Mucosa of rectum (tissue), 2 donors: ENCODE data around the gene RPUSD1.
"Not testable (repeated sequence)": the region's sequence is repeated elsewhere in the genome, so short reads cannot be mapped to it uniquely, and the experiment has no call there.

ENCODE experiments used
- H3K27ac ChIP-seq, 2 donors: one replicate each; pipeline ENCODE4 v1.7.0; 2013; ENCODE audit warnings: inconsistent platforms in 2 of 2, low read depth in 2 of 2, low read length in 2 of 2
- H3K27me3 ChIP-seq, 2 donors: one replicate each; pipeline ENCODE4 v1.7.0; 2013; ENCODE audit warnings: low read length in 2 of 2; ENCODE audit not compliant: control insufficient read depth in 2 of 2, insufficient read depth in 2 of 2
- H3K36me3 ChIP-seq, 2 donors: one replicate each; pipeline ENCODE4 v1.7.0; 2013; ENCODE audit warnings: low read length in 2 of 2; ENCODE audit not compliant: control insufficient read depth in 2 of 2, insufficient read depth in 2 of 2
- H3K4me1 ChIP-seq, 2 donors: one replicate each; pipeline ENCODE4 v1.7.0; 2013; ENCODE audit warnings: low read length in 2 of 2, mild to moderate bottlenecking in 1 of 2; ENCODE audit not compliant: control insufficient read depth in 2 of 2, insufficient read depth in 2 of 2
- H3K4me3 ChIP-seq, 2 donors: one replicate each; pipeline ENCODE4 v1.7.0; 2013; ENCODE audit warnings: low read length in 2 of 2
- H3K9ac ChIP-seq, 2 donors: one replicate each; pipeline ENCODE4 v1.7.0; 2013; ENCODE audit warnings: low read length in 2 of 2, low read depth in 1 of 2, mild to moderate bottlenecking in 1 of 2
- H3K9me3 ChIP-seq, 2 donors: one replicate each; pipeline ENCODE4 v1.7.0; 2013; ENCODE audit warnings: low read length in 2 of 2; ENCODE audit not compliant: control insufficient read depth in 2 of 2
- donor health status: healthy.
- donor health status: Normal muscosa, but diverticular disease.

Gene RPUSD1

DNA sequence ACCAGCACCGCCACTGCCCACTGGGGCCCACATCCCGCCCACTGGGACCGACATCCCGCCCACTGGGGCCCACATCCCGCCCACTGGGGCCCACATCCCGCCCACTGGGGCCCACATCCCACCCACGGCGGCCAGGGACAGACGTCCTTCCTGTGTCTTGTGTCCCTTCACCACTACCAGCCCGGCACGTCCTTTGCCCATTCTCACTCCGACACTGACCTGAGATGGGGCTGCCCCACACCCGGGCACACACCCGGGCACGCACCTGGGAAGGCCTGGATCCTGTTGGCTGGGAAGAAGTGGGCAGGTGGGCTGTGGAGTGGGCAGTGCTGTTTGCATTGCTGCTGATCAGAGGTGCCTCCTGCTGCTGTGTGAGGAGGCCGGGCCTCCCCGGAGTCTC, 40.7 kb upstream of the RPUSD1 start:
- no peak overlapping the region for H3K4me3 ChIP-seq
- no peak overlapping the region for H3K9ac ChIP-seq
- peaks cover 3 to 5% of the 10 kb centered on the region in 2 donors for H3K4me1 ChIP-seq
- H3K27ac ChIP-seq: no peak overlapping the region
- no peaks in the 10 kb centered on the region for H3K9me3 ChIP-seq
- no peaks in the 10 kb centered on the region for H3K36me3 ChIP-seq
- peaks cover 0 to 2% of the 10 kb centered on the region in 2 donors for H3K27me3 ChIP-seq

GRCh38 chr16:827513-827912, 39.3 kb upstream of the RPUSD1 start:
- no peaks in the 10 kb centered on the region for H3K36me3 ChIP-seq
- H3K27me3 ChIP-seq: peaks cover 0 to 2% of the 10 kb centered on the region in 2 donors

DNA sequence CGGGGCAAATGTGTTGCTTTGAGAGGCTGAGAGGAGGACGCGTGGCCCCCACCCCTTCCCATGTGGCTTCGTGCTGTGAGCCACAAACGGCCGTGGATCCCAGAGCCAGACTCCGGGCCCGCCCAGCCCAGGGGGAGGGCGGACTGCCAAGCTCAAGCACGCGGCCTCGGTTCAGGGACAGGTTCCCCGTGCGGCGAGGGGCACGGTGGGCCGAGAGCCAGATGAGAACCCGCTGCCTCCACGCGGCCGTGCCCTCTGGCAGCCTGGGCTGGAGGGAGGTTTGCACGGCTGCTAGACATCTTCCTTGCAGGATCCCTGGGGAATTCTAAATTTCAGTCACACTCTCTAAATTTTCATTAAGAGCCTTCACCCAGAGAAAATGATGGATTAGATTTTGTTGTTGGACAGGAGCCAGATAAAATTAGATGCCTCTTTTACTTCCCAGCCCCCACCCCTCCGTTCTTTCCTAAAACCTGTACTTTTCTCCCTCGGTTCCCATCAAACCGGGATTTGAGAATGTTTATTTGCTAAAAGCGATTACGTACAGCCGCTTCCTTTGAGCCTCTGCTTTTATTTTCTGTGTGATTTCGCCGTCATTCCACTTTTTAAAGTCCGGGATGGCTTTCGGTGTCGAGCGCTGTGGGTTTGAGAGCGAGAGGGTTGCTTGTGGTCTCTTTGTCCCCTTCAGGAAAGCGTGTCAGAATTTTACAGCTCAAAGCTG, 37.3 kb upstream of the RPUSD1 start:
- no peaks in the 10 kb centered on the region for H3K9me3 ChIP-seq
- no peaks in the 10 kb centered on the region for H3K36me3 ChIP-seq
- H3K9ac ChIP-seq: no peak overlapping the region

More at GRCh38 chr16:827513-827912, 39.3 kb upstream of the RPUSD1 start:
- no peak overlapping the region for H3K9ac ChIP-seq
- H3K9me3 ChIP-seq: no peaks in the 10 kb centered on the region
- no peak overlapping the region for H3K27ac ChIP-seq
- H3K4me1 ChIP-seq: peaks cover 0 to 3% of the 10 kb centered on the region in 2 donors
- no peak overlapping the region for H3K4me3 ChIP-seq

GRCh38 chr16:824601-825000, 36.4 kb upstream of the RPUSD1 start:
- Histone ChIP-seq H3K9me3 (no peaks in the 10 kb centered on the region), H3K36me3 (no peaks in the 10 kb centered on the region), H3K27ac (no peak overlapping the region), H3K4me3 (no peak overlapping the region), H3K27me3 (peaks cover 0 to 2% of the 10 kb centered on the region in 2 donors), H3K9ac (no peak overlapping the region), H3K4me1 (no peaks in the 10 kb centered on the region)

More for the DNA sequence above, 37.3 kb upstream of the RPUSD1 start:
- H3K27me3 ChIP-seq: peaks cover 0 to 2% of the 10 kb centered on the region in 2 donors
- no peak overlapping the region for H3K27ac ChIP-seq
- H3K4me1 ChIP-seq: no peaks in the 10 kb centered on the region
- no peak overlapping the region for H3K4me3 ChIP-seq

- H3K27me3 ChIP-seq: peaks cover 0 to 2% of the 10 kb centered on the region in 2 donors
- no peak overlapping the region for H3K27ac ChIP-seq
- H3K9ac ChIP-seq: no peak overlapping the region
- H3K36me3 ChIP-seq: no peaks in the 10 kb centered on the region
- no peak overlapping the region for H3K4me3 ChIP-seq
- H3K9me3 ChIP-seq: no peaks in the 10 kb centered on the region
- H3K4me1 ChIP-seq: no peaks in the 10 kb centered on the region
These were observed 36.0 kb upstream of the RPUSD1 start for GRCh38 chr16:824194-824593.

- Histone ChIP-seq H3K4me3 (no peak overlapping the region), H3K27me3 (peaks cover 0 to 4% of the 10 kb centered on the region in 2 donors), H3K9ac (no peak overlapping the region), H3K9me3 (peaks cover 0 to 3% of the 10 kb centered on the region in 2 donors), H3K27ac (no peak overlapping the region), H3K36me3 (no peaks in the 10 kb centered on the region), H3K4me1 (no peaks in the 10 kb centered on the region)
These were observed 34.7 kb upstream of the RPUSD1 start for GRCh38 chr16:822909-823297.

- Histone ChIP-seq H3K27me3 (peaks cover 0 to 4% of the 10 kb centered on the region in 2 donors), H3K4me1 (no peaks in the 10 kb centered on the region), H3K9me3 (peaks cover 0 to 3% of the 10 kb centered on the region in 2 donors), H3K9ac (no peak overlapping the region), H3K27ac (no peak overlapping the region), H3K4me3 (no peak overlapping the region), H3K36me3 (no peaks in the 10 kb centered on the region)
These were observed 34.2 kb upstream of the RPUSD1 start for GRCh38 chr16:822174-822908.

- H3K4me1 ChIP-seq: no peaks in the 10 kb centered on the region
- no peaks in the 10 kb centered on the region for H3K36me3 ChIP-seq
- peaks cover 0 to 3% of the 10 kb centered on the region in 2 donors for H3K9me3 ChIP-seq
- peaks cover 0 to 4% of the 10 kb centered on the region in 2 donors for H3K27me3 ChIP-seq
- H3K9ac ChIP-seq: no peak overlapping the region
- H3K27ac ChIP-seq: no peak overlapping the region
- no peak overlapping the region for H3K4me3 ChIP-seq
These were observed 33.6 kb upstream of the RPUSD1 start for GRCh38 chr16:821751-822150.

- no peaks in the 10 kb centered on the region for H3K36me3 ChIP-seq
- no peak overlapping the region for H3K4me3 ChIP-seq
- no peak overlapping the region for H3K9ac ChIP-seq
- peaks cover 0 to 2% of the 10 kb centered on the region in 2 donors for H3K27me3 ChIP-seq
- no peaks in the 10 kb centered on the region for H3K4me1 ChIP-seq
- H3K27ac ChIP-seq: no peak overlapping the region
- H3K9me3 ChIP-seq: peaks cover 0 to 3% of the 10 kb centered on the region in 2 donors
These were observed 32.6 kb upstream of the RPUSD1 start for GRCh38 chr16:820748-821147.

- H3K27me3 ChIP-seq, H3K4me1 ChIP-seq, H3K9ac ChIP-seq, H3K27ac ChIP-seq, H3K36me3 ChIP-seq, H3K9me3 ChIP-seq, H3K4me3 ChIP-seq: not testable (repeated sequence)
These were observed 31.8 kb upstream of the RPUSD1 start for GRCh38 chr16:820044-820408.
